Transverse colon (tissue), 3 donors: ENCODE results near the gene PAXIP1.

ENCODE experiments used
- EP300 ChIP-seq: sonication (generic); formaldehyde crosslinking; IDR thresholded peaks from one replicate; pipeline ENCODE4 v1.6.1; 2017; ENCODE audit warnings: antibody characterized with exemption, low read depth
- POLR2A ChIP-seq: fragments of 450-650 bp; IDR thresholded peaks from one replicate; pipeline ENCODE4 v1.6.1; 2016; ENCODE audit warnings: antibody characterized with exemption, mild to moderate bottlenecking, moderate library complexity
- TF ChIP-seq, protein P1 (sequence below), 5 experiments: fragments of 200-600 bp in 3 of 5; fragments of 450-650 bp in 2 of 5; sonication (generic) in 3 of 5; IDR thresholded peaks; 1 replicate in 2 of 5; 2 replicates in 3 of 5; pipeline ENCODE4 v1.5.1; 2016 to 2017; ENCODE audit warnings: antibody characterized with exemption in 5 of 5, inconsistent platforms in 3 of 5, mild to moderate bottlenecking in 2 of 5, moderate library complexity in 1 of 5

DNA sequence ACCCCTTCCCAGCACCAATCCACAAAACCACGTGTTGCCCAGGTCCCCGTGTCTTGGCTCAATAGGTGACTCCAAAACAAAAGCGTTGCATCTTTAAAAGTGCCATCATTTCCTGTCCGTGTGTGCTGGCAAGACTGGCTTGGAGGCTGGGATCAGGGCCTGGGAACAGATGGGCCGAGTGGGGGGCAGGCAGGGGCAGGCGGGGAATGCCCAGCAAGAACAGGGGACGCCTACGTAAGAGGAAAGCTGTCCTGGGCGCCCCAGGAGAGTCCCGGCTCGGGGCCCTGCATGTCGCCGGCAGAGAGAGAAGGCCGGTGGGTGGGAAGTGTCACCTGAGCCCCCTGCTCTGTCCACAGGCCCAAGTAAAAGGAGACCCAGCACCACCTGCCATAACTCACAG, 86.5 kb downstream of the PAXIP1 start:
- TF ChIP-seq POLR2A, result no peak
- TF ChIP-seq, protein P1, sequence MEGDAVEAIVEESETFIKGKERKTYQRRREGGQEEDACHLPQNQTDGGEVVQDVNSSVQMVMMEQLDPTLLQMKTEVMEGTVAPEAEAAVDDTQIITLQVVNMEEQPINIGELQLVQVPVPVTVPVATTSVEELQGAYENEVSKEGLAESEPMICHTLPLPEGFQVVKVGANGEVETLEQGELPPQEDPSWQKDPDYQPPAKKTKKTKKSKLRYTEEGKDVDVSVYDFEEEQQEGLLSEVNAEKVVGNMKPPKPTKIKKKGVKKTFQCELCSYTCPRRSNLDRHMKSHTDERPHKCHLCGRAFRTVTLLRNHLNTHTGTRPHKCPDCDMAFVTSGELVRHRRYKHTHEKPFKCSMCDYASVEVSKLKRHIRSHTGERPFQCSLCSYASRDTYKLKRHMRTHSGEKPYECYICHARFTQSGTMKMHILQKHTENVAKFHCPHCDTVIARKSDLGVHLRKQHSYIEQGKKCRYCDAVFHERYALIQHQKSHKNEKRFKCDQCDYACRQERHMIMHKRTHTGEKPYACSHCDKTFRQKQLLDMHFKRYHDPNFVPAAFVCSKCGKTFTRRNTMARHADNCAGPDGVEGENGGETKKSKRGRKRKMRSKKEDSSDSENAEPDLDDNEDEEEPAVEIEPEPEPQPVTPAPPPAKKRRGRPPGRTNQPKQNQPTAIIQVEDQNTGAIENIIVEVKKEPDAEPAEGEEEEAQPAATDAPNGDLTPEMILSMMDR (IDR thresholded peaks at IDR 0.05), result no peak
- no peak for TF ChIP-seq EP300
